ENCODE data around the gene ZNF850.

ZNF850 gene

GRCh38 chr19:36719687-36720556 is 52.7 kb downstream of the ZNF850 start:
- DNase-seq (ENCODE audit: low read depth, low spot score): no peak
- no peak overlapping the region for H3K4me3 ChIP-seq (ENCODE audit: low read length)

- no peak overlapping the region for H3K4me3 ChIP-seq (ENCODE audit: low read length)
- no peak for DNase-seq (ENCODE audit: low read depth, low spot score)
Observed at GRCh38 chr19:36709423-36709822, 63.2 kb downstream of the ZNF850 start.

DNA sequence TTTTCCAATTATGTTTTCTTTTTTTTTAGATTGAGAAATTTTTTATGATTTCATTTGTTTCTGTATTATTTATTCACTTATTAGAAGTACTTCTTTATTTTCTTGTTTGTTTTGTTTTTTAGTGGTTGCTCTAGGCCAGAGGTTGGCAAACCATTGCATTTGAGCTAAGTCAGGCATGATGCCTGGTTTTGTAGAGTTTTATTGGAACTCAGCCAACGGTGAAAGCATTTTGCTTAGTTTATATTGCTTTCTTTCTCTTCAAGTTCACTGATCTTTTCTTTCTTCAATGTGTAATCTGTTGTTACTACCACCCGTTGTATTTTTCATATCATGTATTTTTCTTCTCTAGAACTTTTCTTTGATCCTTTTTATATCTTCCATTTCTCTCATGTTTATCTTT is 65.5 kb downstream of the ZNF850 start:
- no peak overlapping the region for H3K4me3 ChIP-seq (ENCODE audit: low read length)
- DNase-seq (ENCODE audit: low read depth, low spot score): no peak

GRCh38 chr19:36688058-36688457 is 84.5 kb downstream of the ZNF850 start:
- peak overlapping the region; percentile 91 for H3K4me3 ChIP-seq (ENCODE audit: low read length)
- DNase-seq (ENCODE audit: low read depth, low spot score): no peak

DNA sequence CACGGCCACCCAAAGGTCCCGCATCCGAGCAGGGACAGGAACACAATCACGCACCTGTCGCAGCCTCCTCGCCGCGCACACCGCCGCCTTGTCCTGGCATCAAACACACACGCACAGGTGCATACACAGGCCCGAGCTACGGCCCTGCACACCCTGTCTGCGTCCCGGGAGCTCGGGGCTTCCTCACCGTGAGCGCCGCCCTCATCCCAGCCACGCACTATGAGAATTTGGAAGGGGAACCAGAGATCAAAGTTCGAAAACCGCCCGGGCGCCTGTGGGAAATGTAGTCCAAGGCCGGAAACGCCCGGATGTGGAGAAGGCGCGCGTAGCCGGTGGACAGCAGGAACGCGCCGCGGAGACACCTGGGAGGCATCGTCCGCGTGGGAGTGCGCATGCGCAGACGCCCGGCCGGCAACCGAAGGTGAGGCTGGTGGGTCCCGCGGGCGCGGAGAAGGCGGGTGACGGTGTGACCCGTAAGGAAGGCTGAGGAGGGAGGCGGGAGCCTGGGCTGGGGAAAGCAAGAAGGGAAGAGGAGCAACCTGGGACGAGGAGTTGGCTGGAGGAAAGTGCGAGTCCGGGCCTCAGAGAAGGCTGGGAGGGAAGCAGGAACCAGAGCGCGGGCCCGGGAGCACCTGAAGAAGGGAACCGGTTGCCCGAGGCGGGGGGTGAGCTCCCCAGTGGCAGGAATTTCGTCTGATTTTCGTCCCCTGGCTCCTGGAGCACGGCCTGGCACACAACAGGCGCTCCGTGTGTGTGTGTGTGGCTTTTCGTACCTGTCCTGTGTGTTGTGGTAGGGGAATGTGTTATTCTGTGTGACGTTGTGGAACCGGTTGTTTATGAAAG is 85.2 kb downstream of the ZNF850 start, which contains the start of gene ZNF567:
Gene ZNF567 (plus strand): TSS at position 399 of the 843 bp plus-strand sequence. CDS start 7,256 bp downstream, outside the sequence.
- DNase-seq (ENCODE audit: low read depth, low spot score): peak; percentile 96
- peak within 1 kb of the TSS; percentile 91 for H3K4me3 ChIP-seq (ENCODE audit: low read length)

DNA sequence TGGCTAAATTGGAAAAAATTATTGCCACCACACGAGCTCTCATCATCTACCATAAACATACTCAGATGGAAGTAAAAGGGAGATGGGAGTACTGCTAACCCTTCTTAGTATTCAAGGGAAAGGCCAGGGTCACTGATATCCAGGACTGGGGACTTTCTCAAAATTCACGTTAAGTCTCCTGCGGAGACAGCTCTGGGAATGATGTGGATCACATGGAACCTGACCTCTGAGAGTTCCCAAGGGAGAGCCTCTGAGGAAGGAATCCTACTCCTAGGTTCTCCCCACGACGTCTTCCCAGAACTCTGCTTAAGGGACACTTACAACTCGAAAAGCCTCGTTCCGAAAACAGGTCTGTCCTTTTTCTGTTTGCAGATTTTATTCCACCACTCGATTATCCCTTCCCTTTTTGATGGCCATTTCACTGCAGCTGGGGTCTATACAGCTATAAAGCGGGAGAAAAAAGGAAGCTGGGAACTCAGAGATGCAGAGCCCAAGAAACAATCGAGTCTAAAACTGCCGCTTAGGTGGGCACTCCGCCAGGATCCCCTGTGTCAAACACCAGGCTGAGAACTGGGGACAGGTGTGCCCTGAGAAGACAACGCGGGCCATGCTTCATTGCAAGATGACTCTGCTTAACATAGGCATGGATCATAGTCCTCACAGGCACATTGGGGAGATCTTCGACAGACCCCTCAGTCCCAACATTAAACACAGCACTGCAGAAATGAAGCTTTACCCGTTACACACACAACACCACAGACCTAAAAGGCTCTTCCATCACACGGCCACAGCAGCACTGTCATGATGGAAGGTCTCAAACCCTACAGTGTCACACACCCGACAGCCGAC is 86.0 kb downstream of the ZNF850 start:
- H3K4me3 ChIP-seq (ENCODE audit: low read length): peak overlapping the region; percentile 91
- peak; percentile 14 for DNase-seq (ENCODE audit: low read depth, low spot score)

GRCh38 chr19:36685835-36686234 is 86.8 kb downstream of the ZNF850 start:
- H3K4me3 ChIP-seq (ENCODE audit: low read length): no peak overlapping the region
- no peak for DNase-seq (ENCODE audit: low read depth, low spot score)

GRCh38 chr19:36679455-36679854 is 93.2 kb downstream of the ZNF850 start:
- no peak for DNase-seq (ENCODE audit: low read depth, low spot score)
- no peak overlapping the region for H3K4me3 ChIP-seq (ENCODE audit: low read length)

- no peak overlapping the region for H3K4me3 ChIP-seq (ENCODE audit: low read length)
- no peak for DNase-seq (ENCODE audit: low read depth, low spot score)
Observed at GRCh38 chr19:36674201-36674600, 98.4 kb downstream of the ZNF850 start.

- DNase-seq (ENCODE audit: low read depth, low spot score): no peak
- H3K4me3 ChIP-seq (ENCODE audit: low read length): no peak overlapping the region
Observed at GRCh38 chr19:36672368-36672767, 100.2 kb downstream of the ZNF850 start.

GRCh38 chr19:36668646-36669045 is 104.0 kb downstream of the ZNF850 start:
- no peak for DNase-seq (ENCODE audit: low read depth, low spot score)
- no peak overlapping the region for H3K4me3 ChIP-seq (ENCODE audit: low read length)

DNA sequence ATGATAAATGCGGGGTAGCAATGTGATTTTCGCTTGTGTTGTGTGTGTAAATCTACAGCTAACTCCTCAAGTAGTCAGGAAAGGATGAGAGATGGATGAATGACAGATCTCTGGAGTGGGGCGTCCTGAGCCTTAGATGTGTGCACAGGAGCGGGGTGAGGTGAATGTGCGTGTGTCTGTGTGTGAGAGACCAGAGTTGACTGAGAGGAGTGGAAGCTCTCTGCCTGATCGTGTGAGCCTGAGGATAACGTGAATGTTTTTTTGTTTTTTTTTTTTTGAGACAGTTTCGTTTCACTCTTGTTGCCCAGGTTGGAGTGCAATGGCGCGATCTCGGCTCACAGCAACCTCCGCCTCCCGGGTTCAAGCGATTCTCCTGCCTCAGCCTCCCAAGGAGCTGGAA is 106.8 kb downstream of the ZNF850 start:
- DNase-seq (ENCODE audit: low read depth, low spot score): no peak
- H3K4me3 ChIP-seq (ENCODE audit: low read length): no peak overlapping the region; the same call in 1 of the 2 replicates
